PC-9 (cell line): ENCODE data around the gene KCNC4. TPM values are rescaled to one million over a fixed set of nuclear protein-coding genes. Genes with fewer than 3 reads are reported as not detected.

Source experiments
- BruUV-seq: library from RNA; stranded (reverse); fragments of 400-500 nt; replicated peaks from 2 replicates; lab custom pipeline; 2021; lab: Mats Ljungman, UMichigan
- CTCF ChIA-PET: fragments of 300-600 bp; sonication (Branson Sonifier 250); formaldehyde crosslinking; loops from one replicate; lab custom pipeline; 2022; ENCODE audit warnings: antibody characterized with exemption; lab: Charles Lee
- POLR2A ChIA-PET: fragments of 300-600 bp; sonication (Branson Sonifier 250); formaldehyde crosslinking; loops from one replicate; lab custom pipeline; 2022; ENCODE audit warnings: antibody characterized with exemption; ENCODE audit not compliant: unreplicated experiment; lab: Charles Lee
- DNase-seq, 2 experiments: peaks; one replicate each; pipeline versions ENCODE4 v3.0.0 to v3.0.0-alpha.2; 2015 to 2022; ENCODE audit warnings: mixed read lengths in 1 of 2
- H2AFZ ChIP-seq: fragments of 200-600 bp; sonication (generic); 2 replicates; pipeline ENCODE4 v1.8.1; 2017; ENCODE audit warnings: antibody characterized with exemption
- H3F3A ChIP-seq: fragments of 200-600 bp; sonication (generic); 2 replicates; pipeline ENCODE4 v1.8.1; 2017; ENCODE audit warnings: antibody characterized with exemption, mild to moderate bottlenecking, low read depth; ENCODE audit not compliant: insufficient read depth
- H3K27ac ChIP-seq: fragments of 200-600 bp; sonication (generic); 2 replicates; pipeline ENCODE4 v1.6.1; 2016; ENCODE audit warnings: mixed run types
- H3K27me3 ChIP-seq: fragments of 200-600 bp; sonication (generic); 2 replicates; pipeline ENCODE4 v1.6.1; 2016; ENCODE audit warnings: low read depth, mixed run types; ENCODE audit not compliant: insufficient read depth
- H3K36me3 ChIP-seq: fragments of 200-600 bp; sonication (generic); 2 replicates; pipeline ENCODE4 v1.6.1; 2016; ENCODE audit warnings: low read depth, mixed run types
- H3K4me1 ChIP-seq: fragments of 200-600 bp; sonication (generic); replicated peaks from 2 replicates; pipeline ENCODE4 v1.6.1; 2016; ENCODE audit warnings: mixed run types; ENCODE audit not compliant: insufficient read depth
- H3K4me2 ChIP-seq: fragments of 200-600 bp; sonication (generic); 2 replicates; pipeline ENCODE4 v1.6.1; 2017; ENCODE audit warnings: mixed run types
- H3K4me3 ChIP-seq: fragments of 200-600 bp; sonication (generic); 2 replicates; pipeline ENCODE4 v1.6.1; 2016; ENCODE audit warnings: mixed run types
- H3K79me2 ChIP-seq: fragments of 200-600 bp; sonication (generic); 2 replicates; pipeline ENCODE4 v1.6.1; 2017; ENCODE audit warnings: low read depth, mixed run types
- H3K9me2 ChIP-seq: fragments of 200-600 bp; sonication (generic); 2 replicates; pipeline ENCODE4 v1.8.1; 2017; ENCODE audit warnings: mild to moderate bottlenecking; ENCODE audit not compliant: insufficient read depth
- H3K9me3 ChIP-seq: fragments of 200-600 bp; sonication (generic); 2 replicates; pipeline ENCODE4 v1.8.1; 2016; ENCODE audit warnings: low read depth; ENCODE audit not compliant: insufficient read depth
- H4K20me1 ChIP-seq: fragments of 200-600 bp; sonication (generic); 2 replicates; pipeline ENCODE4 v1.8.1; 2017; ENCODE audit not compliant: insufficient read depth
- CTCF ChIP-seq: fragments of 200-600 bp; sonication (generic); conservative IDR thresholded peaks from 2 replicates; pipeline ENCODE4 v1.6.1; 2017; ENCODE audit warnings: mixed run types, antibody characterized with exemption, mild to moderate bottlenecking, moderate library complexity
- EZH2 ChIP-seq: fragments of 200-600 bp; sonication (generic); IDR thresholded peaks from 2 replicates; pipeline ENCODE4 v1.8.0; 2017; ENCODE audit warnings: antibody characterized with exemption, low read depth
- intact Hi-C: fragments of 100-400 bp; cut with micrococcal nuclease; formaldehyde crosslinking; loops from one replicate; pipeline ENCODE4 v1.10.0; 2022; ENCODE audit not compliant: unreplicated experiment
- total RNA-seq: library from RNA; stranded (reverse); gene quantifications from 2 replicates; pipeline ENCODE4 v1.2.3, GENCODE V29; 2021

KCNC4 gene
- total RNA-seq, 1 experiment from 2014 or later, result 8.6 TPM

- BruUV-seq, result no TSS peak
- H3K27ac ChIP-seq, result no peak overlapping the region
- no peak for DNase-seq
- H3F3A ChIP-seq, result no peaks in the 10 kb centered on the region
- no peaks in the 10 kb centered on the region for H3K36me3 ChIP-seq
- no peaks in the 10 kb centered on the region for H3K9me2 ChIP-seq
- no peaks in the 10 kb centered on the region for H4K20me1 ChIP-seq
- POLR2A ChIA-PET, result no interaction called here
- no peak overlapping the region for H2AFZ ChIP-seq
- CTCF ChIA-PET, result no interaction called here
- H3K79me2 ChIP-seq, result no peaks in the 10 kb centered on the region
- no peak overlapping the region for H3K4me2 ChIP-seq
- H3K9me3 ChIP-seq, result no peaks in the 10 kb centered on the region
- TF ChIP-seq EZH2 (no peak), CTCF (no peak)
- intact Hi-C loops, result no loop called here
- H3K4me3 ChIP-seq, result no peak overlapping the region
- peaks cover 8% of the 10 kb centered on the region; the same call in 1 of the 2 replicates for H3K4me1 ChIP-seq
- no peaks in the 10 kb centered on the region for H3K27me3 ChIP-seq
These were observed 49.7 kb downstream of the KCNC4 start for GRCh38 chr1:110259770-110260169.

Other genes with a start within 250 kb of the KCNC4 start
- gene AHCYL1, start 225.5 kb upstream of the KCNC4 start, total RNA-seq, result 143 and 147 TPM in 2 replicates
- gene STRIP1, start 175.7 kb upstream of the KCNC4 start, total RNA-seq, result 32.1 and 36.5 TPM in 2 replicates
- gene ALX3, start 139.6 kb upstream of the KCNC4 start, total RNA-seq, result not detected in 2 replicates
- 0.24 and 0.28 TPM in 2 replicates for gene UBL4B, start 97.9 kb upstream of the KCNC4 start, total RNA-seq
- 3.2 and 4.5 TPM in 2 replicates for gene SLC6A17, start 59.8 kb upstream of the KCNC4 start, total RNA-seq
- gene RBM15, start 129.1 kb downstream of the KCNC4 start, total RNA-seq, result 42.7 and 43.1 TPM in 2 replicates
- gene SLC16A4, start 180.7 kb downstream of the KCNC4 start, total RNA-seq, result 24.6 and 32.7 TPM in 2 replicates
- 140 and 160 TPM in 2 replicates for gene LAMTOR5, start 197.4 kb downstream of the KCNC4 start, total RNA-seq
- not detected in 2 replicates for gene PROK1, start 240.8 kb downstream of the KCNC4 start, total RNA-seq